T-cell (primary cell): ENCODE data around the gene SPC24. TPM values are rescaled to one million over a fixed set of nuclear protein-coding genes. Genes with fewer than 3 reads are reported as not detected.

Source experiments
- ATAC-seq, 4 experiments: fragments of 200-7000 bp in 3 of 4; fragments of 150-1000 bp in 1 of 4; cut with Tn5 transposase; replicated peaks in 1 of 4; 1 replicate in 3 of 4; 2 replicates in 1 of 4; pipeline ENCODE4 v1.10.0; 2021; ENCODE audit warnings: moderate library complexity in 3 of 4, mild to moderate bottlenecking in 2 of 4, moderate number of reproducible peaks in 1 of 4
- CTCF ChIA-PET, 2 donors: fragments of 300-600 bp; sonication (Branson Sonifier 250); formaldehyde crosslinking; loops; one replicate each; lab custom pipeline; 2022; ENCODE audit warnings: antibody characterized with exemption in 2 of 2; lab: Charles Lee
- POLR2A ChIA-PET, 2 donors: fragments of 300-600 bp; sonication (Branson Sonifier 250); formaldehyde crosslinking; loops; one replicate each; lab custom pipeline; 2022; ENCODE audit warnings: antibody characterized with exemption in 2 of 2; lab: Charles Lee
- DNase-seq, 35 experiments: peaks; one replicate each; pipeline versions ENCODE4 v3.0.0 to v3.0.0-alpha.2; 2013 to 2023
- H3K27ac ChIP-seq: one replicate; pipeline ENCODE4 v1.5.1; 2013; ENCODE audit warnings: low read length
- H3K27me3 ChIP-seq, 2 experiments: replicated peaks in 1 of 2; 1 replicate in 1 of 2; 2 replicates in 1 of 2; pipeline versions ENCODE4 v1.6.1 to v1.7.0; 2013; ENCODE audit warnings: low read length in 1 of 2, mixed read lengths in 1 of 2; ENCODE audit not compliant: control insufficient read depth in 2 of 2, insufficient read depth in 2 of 2; ENCODE audit errors: extremely low read depth in 1 of 2
- H3K36me3 ChIP-seq, 2 donors: 1 replicate in 1 of 2; 2 replicates in 1 of 2; pipeline versions ENCODE4 v1.6.1 to v1.7.0; 2013; ENCODE audit warnings: low read length in 1 of 2; ENCODE audit not compliant: control insufficient read depth in 2 of 2, insufficient read depth in 1 of 2; ENCODE audit errors: extremely low read depth in 1 of 2
- H3K4me1 ChIP-seq, 2 experiments: 1 replicate in 1 of 2; 2 replicates in 1 of 2; pipeline versions ENCODE4 v1.6.1 to v1.7.0; 2013; ENCODE audit warnings: low read length in 2 of 2, mixed read lengths in 1 of 2; ENCODE audit not compliant: insufficient read depth in 2 of 2, control insufficient read depth in 1 of 2; ENCODE audit errors: extremely low read depth in 1 of 2
- H3K4me3 ChIP-seq, 2 donors: 1 replicate in 1 of 2; 2 replicates in 1 of 2; pipeline versions ENCODE4 v1.5.1 to v1.7.0; 2013; ENCODE audit warnings: mild to moderate bottlenecking in 2 of 2, low read length in 1 of 2, moderate library complexity in 1 of 2; ENCODE audit not compliant: control insufficient read depth in 1 of 2; ENCODE audit errors: extremely low read depth in 1 of 2
- H3K9me3 ChIP-seq: 2 replicates; pipeline ENCODE4 v1.7.0; 2013
- H3K27ac Mint-ChIP-seq, 2 donors: one replicate each; pipeline ENCODE4 v1.8.0; 2020 to 2021; ENCODE audit warnings: mild to moderate bottlenecking in 2 of 2, mixed read lengths in 2 of 2
- H3K27me3 Mint-ChIP-seq, 2 donors: one replicate each; pipeline ENCODE4 v1.8.0; 2021 to 2022; ENCODE audit warnings: mixed read lengths in 2 of 2
- H3K36me3 Mint-ChIP-seq: one replicate; pipeline ENCODE4 v1.8.0; 2021; ENCODE audit warnings: mixed read lengths
- H3K4me1 Mint-ChIP-seq, 3 donors: one replicate each; pipeline ENCODE4 v1.8.0; 2020 to 2022; ENCODE audit warnings: mixed read lengths in 3 of 3, mild to moderate bottlenecking in 1 of 3
- H3K4me3 Mint-ChIP-seq, 3 donors: one replicate each; pipeline ENCODE4 v1.8.0; 2020 to 2022; ENCODE audit warnings: mild to moderate bottlenecking in 3 of 3, mixed read lengths in 3 of 3, moderate library complexity in 3 of 3
- H3K9me3 Mint-ChIP-seq, 3 donors: one replicate each; pipeline ENCODE4 v1.8.0; 2020 to 2022; ENCODE audit warnings: mixed read lengths in 3 of 3
- WGBS: methylation state at CpG from one replicate; pipeline ENCODE4 v1.1.5; 2013; ENCODE audit warnings: missing lambda C conversion rate; ENCODE audit not compliant: insufficient coverage; 5-methylcytosine and 5-hydroxymethylcytosine counted together
- total RNA-seq, 35 experiments: library from RNA in 6 of 35; stranded (reverse) in 6 of 35; fragments of 120-200 nt in 1 of 35; gene quantifications; one replicate each; pipeline versions ENCODE4 v1.2.1 to v1.2.4 and lab custom pipeline; 2013 to 2026

The SPC24 gene
- total RNA-seq, 5 donors from 2014 or later (not counting 1 experiment from before 2014, with no cell fraction given): 0.95 to 3.6 (median 2.4) TPM

DNA sequence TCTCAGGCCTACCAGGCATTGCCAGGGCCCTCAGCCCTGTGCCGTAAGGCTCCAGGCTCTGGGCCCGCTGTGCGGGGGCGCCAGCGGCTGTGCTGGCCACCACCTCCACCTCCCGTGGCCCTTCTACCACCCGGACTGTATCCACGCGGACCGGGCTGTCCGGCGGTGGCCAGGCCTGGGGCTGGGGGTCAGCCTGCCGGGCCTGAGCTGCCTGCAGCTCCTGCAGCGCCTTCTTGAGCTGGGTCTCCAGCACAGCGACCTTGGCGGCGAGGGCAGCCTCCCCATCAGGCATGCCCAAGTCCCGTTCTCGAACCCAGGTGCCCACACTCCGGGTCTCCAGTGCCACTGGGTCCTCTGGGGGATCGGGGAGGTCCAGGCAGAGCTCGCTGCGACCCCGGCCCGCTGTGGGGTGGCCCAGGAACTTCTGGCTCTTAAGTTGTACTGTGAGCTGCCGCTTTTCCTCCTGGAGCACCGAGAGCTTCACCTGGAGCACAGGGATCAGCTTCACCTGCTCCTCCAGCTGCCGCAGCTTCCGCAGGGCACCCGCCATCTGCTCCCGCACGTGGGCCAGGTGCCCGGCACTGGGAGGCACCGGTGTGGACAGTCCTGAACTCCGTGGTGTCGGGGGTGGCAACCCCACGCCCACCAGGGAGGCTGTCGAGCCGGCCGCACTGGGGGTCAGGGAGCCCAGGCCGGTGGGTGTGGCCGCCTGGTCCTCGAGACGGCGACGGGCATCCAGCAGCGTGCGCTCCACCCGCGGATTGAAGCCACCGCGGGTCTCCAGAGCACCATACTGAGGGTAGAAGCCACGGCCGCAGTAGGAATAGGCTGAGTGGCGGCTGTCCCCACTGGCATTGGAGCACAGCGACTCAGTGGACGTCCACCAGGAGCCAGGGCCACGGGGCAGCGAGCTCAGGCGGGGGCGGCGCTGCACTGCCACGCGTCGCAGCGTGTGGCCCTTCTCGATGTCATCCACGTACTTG, 37.7 kb upstream of the SPC24 start:
- Histone ChIP-seq H3K4me1 (peaks cover 3 to 22% of the 10 kb centered on the region in 2 experiments), H3K27ac (no peak overlapping the region), H3K4me3 (no peak overlapping the region), H3K9me3 (no peaks in the 10 kb centered on the region), H3K27me3 (peaks cover 0 to 29% of the 10 kb centered on the region in 2 experiments), H3K36me3 (no peaks in the 10 kb centered on the region)
- POLR2A ChIA-PET: no interaction called here
- Mint-ChIP-seq H3K27ac (no peak overlapping the region), H3K4me3 (no peak overlapping the region), H3K4me1 (peaks cover 9 to 12% (median 12%) of the 10 kb centered on the region in 3 donors), H3K9me3 (no peaks in the 10 kb centered on the region), H3K27me3 (peaks cover 11 to 12% of the 10 kb centered on the region in 2 donors), H3K36me3 (no peaks in the 10 kb centered on the region)
- 96% methylated on average over 59 of the region's 68 CpGs for WGBS
- DNase-seq (no peak), ATAC-seq (no peak)
- CTCF ChIA-PET: no interaction called here

DNA sequence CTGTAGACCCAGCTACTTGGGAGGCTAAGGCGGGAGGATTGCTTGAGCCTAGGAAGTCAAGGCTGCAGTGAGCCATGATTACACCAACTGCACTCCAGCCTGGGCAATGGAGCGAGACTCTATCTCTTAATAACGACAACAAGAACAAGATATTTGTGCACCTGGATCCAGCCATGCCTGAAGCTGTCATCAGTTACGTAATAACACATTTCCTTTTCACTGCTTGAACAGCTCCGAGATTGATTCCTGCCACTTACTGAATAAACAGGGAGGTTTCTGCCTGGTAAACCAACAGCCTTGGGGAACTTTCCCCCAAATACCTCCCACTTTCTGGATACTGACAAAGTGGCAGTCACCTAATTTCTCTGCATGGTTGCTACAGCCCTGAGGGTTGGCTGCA, 36.4 kb upstream of the SPC24 start:
- DNase-seq: no peak
- ATAC-seq: no peak

DNA sequence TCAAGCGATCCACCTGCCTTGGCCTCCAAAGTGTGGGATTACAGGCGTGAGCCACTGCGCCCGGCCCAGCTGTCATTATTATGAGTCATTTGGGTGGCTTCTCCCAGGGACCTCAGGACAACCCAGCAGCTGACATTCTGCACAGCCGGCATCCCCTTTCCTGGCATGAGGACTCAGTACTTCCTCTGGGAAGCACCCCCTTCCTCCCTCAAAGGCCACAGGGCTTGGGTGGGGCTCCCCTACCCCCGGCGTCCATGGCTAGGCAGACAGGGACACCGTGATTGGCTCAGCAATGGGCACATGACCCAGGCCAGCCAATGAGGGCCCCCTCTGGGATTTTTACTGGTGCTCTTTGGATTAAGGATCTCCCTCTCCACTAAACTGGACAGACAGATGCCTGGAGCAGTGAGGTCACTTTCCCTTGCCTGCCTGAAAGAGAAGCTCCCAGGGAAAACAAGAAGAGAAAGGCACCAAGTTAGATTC, 35.7 kb upstream of the SPC24 start:
- no peak overlapping the region for H3K27ac Mint-ChIP-seq
- H3K4me3 Mint-ChIP-seq: no peak overlapping the region
- ATAC-seq (no peak), DNase-seq (no peak)
- Histone ChIP-seq H3K27ac (no peak overlapping the region), H3K4me3 (no peak overlapping the region), H3K36me3 (no peaks in the 10 kb centered on the region), H3K4me1 (peaks cover 3 to 9% of the 10 kb centered on the region in 2 experiments), H3K9me3 (no peaks in the 10 kb centered on the region), H3K27me3 (peaks cover 0 to 19% of the 10 kb centered on the region in 2 experiments)
- H3K27me3 Mint-ChIP-seq: peaks cover 8% of the 10 kb centered on the region in 2 donors
- no peaks in the 10 kb centered on the region for H3K9me3 Mint-ChIP-seq
- no peaks in the 10 kb centered on the region for H3K36me3 Mint-ChIP-seq
- WGBS: 76% methylated on average over 5 of the region's 8 CpGs
- CTCF ChIA-PET: no interaction called here
- H3K4me1 Mint-ChIP-seq: peaks cover 4 to 8% (median 5%) of the 10 kb centered on the region in 3 donors
- POLR2A ChIA-PET: no interaction called here

More for the DNA sequence above, 36.4 kb upstream of the SPC24 start:
- CTCF ChIA-PET: no interaction called here
- Mint-ChIP-seq H3K9me3 (no peaks in the 10 kb centered on the region), H3K4me3 (no peak overlapping the region), H3K27ac (no peak overlapping the region), H3K36me3 (no peaks in the 10 kb centered on the region), H3K4me1 (peaks cover 7 to 12% (median 7%) of the 10 kb centered on the region in 3 donors), H3K27me3 (peaks cover 11% of the 10 kb centered on the region in 2 donors)
- no peaks in the 10 kb centered on the region for H3K36me3 ChIP-seq
- POLR2A ChIA-PET: no interaction called here
- peaks cover 0 to 25% of the 10 kb centered on the region in 2 experiments for H3K27me3 ChIP-seq
- no peak overlapping the region for H3K4me3 ChIP-seq
- no peak overlapping the region for H3K27ac ChIP-seq
- H3K9me3 ChIP-seq: no peaks in the 10 kb centered on the region
- peaks cover 3 to 14% of the 10 kb centered on the region in 2 experiments for H3K4me1 ChIP-seq
- WGBS: 74% methylated on average over 4 of the region's 5 CpGs

DNA sequence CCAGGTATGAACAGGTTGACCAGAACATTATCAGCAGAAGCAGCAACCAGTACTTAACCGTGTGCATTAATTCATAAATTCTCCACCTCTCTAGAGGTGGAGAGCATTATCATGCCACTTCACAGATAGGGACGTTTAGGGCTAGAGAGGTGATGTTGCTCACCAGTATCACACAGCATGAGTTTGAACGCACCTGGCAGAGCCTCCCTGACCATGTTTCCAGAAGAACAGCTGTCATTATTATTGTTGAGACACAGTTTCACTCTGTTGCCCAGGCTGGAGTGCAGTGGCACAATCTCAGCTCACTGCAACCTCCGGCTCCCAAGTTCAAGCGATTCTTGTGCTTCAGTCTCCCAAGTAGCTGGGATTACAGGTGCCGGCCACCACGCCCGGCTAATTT, 34.9 kb upstream of the SPC24 start:
- H3K4me3 Mint-ChIP-seq: no peak overlapping the region
- ATAC-seq (no peak), DNase-seq (no peak)
- H3K36me3 ChIP-seq: no peaks in the 10 kb centered on the region
- no peaks in the 10 kb centered on the region for H3K9me3 ChIP-seq
- no peak overlapping the region for H3K27ac ChIP-seq
- H3K4me3 ChIP-seq: no peak overlapping the region
- CTCF ChIA-PET: interaction anchor here in 1 of 2 donors (0.7 kb wide), 1 partner anchor 155 kb away, joined by 3 read pairs; no protein-coding TSS in a partner anchor
- H3K4me1 ChIP-seq: peaks cover 3 to 9% of the 10 kb centered on the region in 2 experiments
- POLR2A ChIA-PET: no interaction called here
- H3K27ac Mint-ChIP-seq: no peak overlapping the region
- H3K27me3 ChIP-seq: peaks cover 0 to 14% of the 10 kb centered on the region in 2 experiments
- H3K9me3 Mint-ChIP-seq: no peaks in the 10 kb centered on the region
- no peaks in the 10 kb centered on the region for H3K36me3 Mint-ChIP-seq
- peaks cover under 1 to 1% of the 10 kb centered on the region in 2 donors for H3K27me3 Mint-ChIP-seq
- 91% methylated on average over 7 of the region's 8 CpGs for WGBS
- peaks cover under 1 to 2% (median 2%) of the 10 kb centered on the region in 3 donors for H3K4me1 Mint-ChIP-seq

DNA sequence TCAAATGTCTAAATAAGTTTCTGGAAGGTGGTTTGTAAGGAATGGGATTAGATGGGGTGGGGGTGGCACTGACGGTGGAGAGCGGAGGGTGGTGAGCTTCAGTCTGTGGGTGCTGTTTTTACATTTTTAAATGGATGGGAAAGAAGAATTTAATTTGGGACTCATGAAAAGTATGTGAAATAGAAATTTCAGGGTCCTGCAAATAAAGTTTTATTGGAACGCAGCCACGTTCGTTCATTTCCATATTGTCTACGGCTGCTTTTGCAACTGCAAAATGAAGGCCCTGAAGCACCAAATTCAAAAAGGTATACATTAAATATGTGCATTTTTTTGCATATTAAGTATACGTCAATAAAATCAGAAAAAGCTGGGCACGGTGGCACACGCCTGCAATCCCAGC, 31.9 kb upstream of the SPC24 start:
- peaks cover 0 to 3% of the 10 kb centered on the region in 2 experiments for H3K27me3 ChIP-seq
- no peaks in the 10 kb centered on the region for H3K4me1 ChIP-seq
- peaks cover 0 to 4% (median 0%) of the 10 kb centered on the region in 3 donors for H3K9me3 Mint-ChIP-seq
- no peak overlapping the region for H3K27ac ChIP-seq
- H3K36me3 Mint-ChIP-seq: no peaks in the 10 kb centered on the region
- no peak overlapping the region for H3K4me3 ChIP-seq
- no peak overlapping the region for H3K4me3 Mint-ChIP-seq
- ChIA-PET CTCF (no interaction called here), POLR2A (no interaction called here)
- 98% methylated on average over 5 of the region's 9 CpGs for WGBS
- ATAC-seq (no peak), DNase-seq (no peak)
- H3K27me3 Mint-ChIP-seq: no peaks in the 10 kb centered on the region
- H3K9me3 ChIP-seq: no peaks in the 10 kb centered on the region
- H3K4me1 Mint-ChIP-seq: no peaks in the 10 kb centered on the region
- H3K36me3 ChIP-seq: no peaks in the 10 kb centered on the region
- H3K27ac Mint-ChIP-seq: no peak overlapping the region

DNA sequence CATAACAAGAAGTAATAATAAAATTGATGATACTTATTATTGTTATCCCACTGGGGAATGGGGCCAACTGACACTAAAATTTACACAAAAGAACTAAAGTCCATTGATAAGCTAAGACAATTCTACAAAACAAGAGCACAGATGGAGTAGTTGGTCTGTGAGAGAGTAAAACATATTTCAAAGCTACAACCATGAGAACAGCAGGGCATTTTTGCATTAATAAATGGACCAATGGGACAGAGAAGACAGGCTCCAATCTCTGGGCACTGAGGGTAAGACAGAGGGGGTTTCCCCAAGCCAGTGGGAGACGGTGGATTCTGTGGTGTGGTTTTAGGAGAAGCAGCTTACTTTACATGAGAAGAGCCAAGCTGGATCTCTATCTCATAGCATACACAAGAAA, 27.4 kb upstream of the SPC24 start:
- DNase-seq (no peak), ATAC-seq (no peak)
- ChIA-PET POLR2A (no interaction called here), CTCF (interaction anchor here (0.5 to 0.6 kb wide), 2 partner anchors 56 to 241 kb away, joined by 3 to 5 read pairs; no protein-coding TSS in a partner anchor)
- Mint-ChIP-seq H3K4me3 (no peak overlapping the region), H3K27me3 (peaks cover 0 to 1% of the 10 kb centered on the region in 2 donors), H3K9me3 (peaks cover 0 to 4% (median 0%) of the 10 kb centered on the region in 3 donors), H3K27ac (no peak overlapping the region), H3K36me3 (no peaks in the 10 kb centered on the region), H3K4me1 (peaks cover 0 to 10% (median 5%) of the 10 kb centered on the region in 3 donors)
- Histone ChIP-seq H3K27me3 (peaks cover 0 to 5% of the 10 kb centered on the region in 2 experiments), H3K36me3 (no peaks in the 10 kb centered on the region), H3K4me1 (peaks cover 0 to 6% of the 10 kb centered on the region in 2 experiments), H3K9me3 (no peaks in the 10 kb centered on the region), H3K27ac (no peak overlapping the region), H3K4me3 (no peak overlapping the region)
- no CpG with 5 or more reads among the region's 1 CpG for WGBS
